Fibroblast of skin of abdomen (primary cell): Measurements from ENCODE around the gene TRERF1.

Experiments used
- DNase-seq: peaks from one replicate; pipeline ENCODE4 v3.0.0-alpha.2; 2013

The TRERF1 gene

DNA sequence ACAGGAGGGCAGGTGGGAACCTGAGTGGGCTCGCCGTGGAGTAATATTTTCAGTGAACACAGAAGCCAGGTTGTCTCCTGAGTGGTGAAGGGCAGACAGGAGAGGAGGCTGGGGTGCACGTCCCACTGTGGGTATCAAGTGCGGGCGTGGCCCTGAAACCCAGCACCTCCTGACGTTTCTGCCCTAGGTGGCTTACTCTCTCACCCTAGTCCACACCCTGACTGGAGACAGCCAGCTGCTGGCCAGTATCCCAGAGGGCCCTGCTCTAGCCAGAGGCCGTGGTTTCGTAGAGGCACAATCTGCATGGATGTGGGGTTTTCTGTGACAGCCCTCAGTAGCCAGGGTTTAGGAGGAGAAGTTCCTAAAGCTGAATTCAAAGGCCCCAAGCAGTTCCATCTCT is 86.7 kb downstream of the TRERF1 start:
- no peak for DNase-seq

DNA sequence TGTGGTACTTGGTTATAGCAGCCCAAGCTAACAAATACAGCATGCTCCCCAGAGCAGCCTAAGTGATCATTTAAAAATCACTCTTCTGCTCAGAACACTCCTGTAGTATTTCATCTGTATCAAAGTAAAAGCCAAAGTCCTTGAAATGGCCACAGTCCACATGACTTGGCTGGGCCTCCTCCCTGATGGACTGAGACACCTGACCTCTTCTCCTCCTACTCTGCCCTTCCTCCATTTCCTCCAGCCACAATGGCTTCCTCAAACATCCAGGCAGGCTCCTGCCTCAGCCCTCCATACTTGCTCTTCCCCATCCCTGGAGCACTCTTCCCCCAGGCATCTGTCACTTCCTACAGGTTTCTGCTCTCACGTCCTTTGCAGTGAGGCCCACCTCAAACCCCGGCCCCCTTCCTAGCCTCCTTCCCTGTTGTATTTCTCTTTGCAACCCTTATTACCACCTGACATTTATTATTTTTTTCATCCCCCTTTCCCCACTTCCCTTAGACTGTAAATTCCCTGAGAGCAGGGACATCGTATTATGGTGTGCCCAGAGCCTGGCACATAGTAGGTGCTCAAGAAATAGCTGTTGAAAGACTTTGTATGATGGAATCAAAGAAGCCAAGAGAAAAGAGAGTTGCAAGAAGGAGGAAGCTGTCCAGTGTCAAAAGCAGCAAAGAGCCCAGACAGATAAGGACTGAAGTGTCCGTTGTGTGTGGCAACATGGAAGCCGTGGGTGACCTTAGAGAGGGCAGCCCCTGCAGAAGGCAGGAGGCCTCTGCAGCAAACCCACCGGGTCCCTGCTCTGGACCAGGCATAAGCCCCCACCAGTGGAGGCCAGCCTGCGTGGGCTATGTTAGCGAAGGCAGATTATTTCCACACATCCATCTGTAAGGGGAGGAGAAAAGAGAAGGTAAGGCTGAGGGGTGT is 87.5 kb downstream of the TRERF1 start:
- DNase-seq: no peak

DNA sequence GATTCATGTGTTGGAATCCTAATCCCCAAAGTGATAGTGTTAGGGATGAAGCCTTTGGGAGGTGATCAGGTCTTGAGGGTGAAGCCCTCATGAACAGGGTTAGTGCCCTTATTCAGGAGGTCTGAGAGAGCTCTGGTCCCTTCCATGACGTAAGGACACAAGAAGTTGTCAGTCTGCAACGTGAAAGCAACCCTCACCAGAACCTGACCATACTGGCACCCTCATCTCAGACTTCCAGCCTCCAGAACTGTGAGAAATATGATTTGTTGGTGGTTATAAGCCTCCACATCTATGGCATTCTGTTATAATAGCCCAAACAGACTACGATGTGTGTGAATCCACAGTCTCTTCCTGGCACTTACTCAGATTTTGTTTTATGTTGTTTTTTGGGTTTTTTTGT is 90.7 kb downstream of the TRERF1 start:
- DNase-seq: no peak

DNA sequence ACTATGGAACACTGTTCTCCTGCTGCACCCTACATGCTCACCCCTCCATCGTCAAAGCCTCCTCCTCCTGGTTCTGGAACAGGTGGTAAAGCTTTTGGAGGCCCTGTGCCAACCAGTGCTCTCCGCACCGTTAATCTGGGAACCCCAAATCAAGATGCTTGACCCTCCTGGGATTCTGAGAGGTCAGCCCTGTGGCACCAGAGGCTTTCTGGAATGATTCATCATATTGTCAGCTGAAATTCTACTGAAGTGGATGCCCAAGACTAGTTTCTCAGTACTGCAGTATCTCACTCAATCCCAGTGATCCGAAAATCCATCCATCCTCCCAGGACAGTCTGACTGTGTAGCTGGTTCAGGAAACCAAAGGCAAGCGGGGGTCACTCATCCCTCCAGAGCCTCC is 92.7 kb downstream of the TRERF1 start:
- no peak for DNase-seq

DNA sequence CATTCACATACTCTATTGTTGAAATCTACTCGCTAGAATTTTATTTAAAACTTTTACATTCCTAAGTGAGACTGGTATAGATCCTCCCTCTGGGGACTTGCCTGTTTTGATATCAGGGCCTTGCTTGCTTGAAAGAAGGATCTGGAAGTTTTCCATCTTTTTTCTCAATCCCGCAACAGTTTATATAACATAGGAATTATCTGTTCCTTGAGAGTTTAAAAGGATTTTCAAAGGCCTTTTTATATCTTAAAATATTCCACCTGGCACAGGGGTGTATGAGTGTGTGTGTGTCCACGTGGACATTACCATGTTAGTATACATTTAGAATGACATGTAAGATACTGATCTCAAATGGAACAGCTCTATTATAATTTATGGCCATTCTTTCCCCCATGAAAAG is 96.3 kb downstream of the TRERF1 start:
- DNase-seq: no peak

DNA sequence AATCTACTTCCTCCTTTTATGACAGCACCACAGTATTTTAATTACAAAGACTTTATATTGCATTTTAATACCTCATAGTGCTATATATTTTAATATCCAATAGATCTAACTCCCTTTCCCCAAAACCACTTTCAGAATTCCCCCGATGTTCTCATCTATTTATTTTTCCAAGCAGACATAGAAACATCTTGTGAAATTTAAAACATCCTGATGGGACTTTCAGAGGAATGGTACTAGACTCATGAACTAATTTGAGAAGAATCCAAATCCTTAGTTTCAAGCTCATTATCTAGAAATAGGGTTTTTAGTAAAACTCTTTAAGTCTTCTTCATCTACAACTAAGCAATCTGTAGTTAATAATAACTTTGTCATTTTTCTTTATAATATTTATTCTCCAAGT is 97.0 kb downstream of the TRERF1 start:
- DNase-seq: peak; percentile 30

DNA sequence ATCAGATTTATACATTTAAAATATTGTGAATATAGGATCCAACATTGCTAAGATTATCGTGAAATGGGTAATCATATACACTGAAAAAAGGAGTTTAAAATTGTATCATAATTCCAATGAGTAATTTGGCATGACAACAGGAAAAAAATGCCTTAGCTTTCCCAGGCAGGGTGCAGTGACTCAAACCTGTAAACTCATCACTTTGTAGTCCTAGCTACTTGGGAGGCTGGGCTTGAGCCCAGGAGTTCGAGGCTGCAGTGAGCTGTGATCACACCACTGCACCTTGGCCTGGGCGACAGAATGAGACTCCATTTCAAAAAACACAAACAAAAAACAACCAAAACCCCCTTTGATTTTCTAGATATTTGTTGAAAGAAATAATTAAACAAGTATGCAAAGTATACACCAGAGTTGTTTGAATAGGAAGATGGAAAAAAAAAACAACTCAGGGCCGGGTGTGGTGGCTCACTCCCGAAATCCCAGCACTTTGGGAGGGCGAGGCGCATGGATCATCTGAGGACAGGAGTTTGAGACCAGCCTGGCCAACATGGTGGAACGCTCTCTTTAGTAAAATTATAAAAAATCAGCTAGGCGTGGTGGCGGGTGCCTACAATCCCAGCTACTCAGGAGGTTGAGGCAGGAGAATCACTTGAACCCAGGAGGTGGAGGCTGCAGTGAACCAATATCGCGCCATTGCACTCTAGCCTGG is 98.7 kb downstream of the TRERF1 start:
- peak; percentile 70 for DNase-seq

DNA sequence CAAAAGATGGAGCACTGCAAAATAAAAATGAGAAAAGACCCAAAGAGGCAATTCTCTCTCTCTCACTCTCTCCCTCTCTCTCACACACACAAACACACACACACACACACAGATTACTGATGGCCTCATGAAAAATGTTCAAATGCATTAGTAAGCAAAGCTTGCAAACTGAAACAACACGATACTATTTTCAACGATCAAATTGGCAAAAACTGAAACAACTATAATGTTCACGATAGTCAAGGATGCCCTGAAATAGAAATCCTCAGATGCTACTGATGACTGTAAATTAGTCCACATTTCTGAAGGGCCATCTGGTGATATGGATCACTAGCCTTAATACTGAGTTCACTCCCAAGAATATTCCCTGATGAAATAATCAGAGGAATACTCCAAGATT is 100.8 kb downstream of the TRERF1 start:
- no peak for DNase-seq

DNA sequence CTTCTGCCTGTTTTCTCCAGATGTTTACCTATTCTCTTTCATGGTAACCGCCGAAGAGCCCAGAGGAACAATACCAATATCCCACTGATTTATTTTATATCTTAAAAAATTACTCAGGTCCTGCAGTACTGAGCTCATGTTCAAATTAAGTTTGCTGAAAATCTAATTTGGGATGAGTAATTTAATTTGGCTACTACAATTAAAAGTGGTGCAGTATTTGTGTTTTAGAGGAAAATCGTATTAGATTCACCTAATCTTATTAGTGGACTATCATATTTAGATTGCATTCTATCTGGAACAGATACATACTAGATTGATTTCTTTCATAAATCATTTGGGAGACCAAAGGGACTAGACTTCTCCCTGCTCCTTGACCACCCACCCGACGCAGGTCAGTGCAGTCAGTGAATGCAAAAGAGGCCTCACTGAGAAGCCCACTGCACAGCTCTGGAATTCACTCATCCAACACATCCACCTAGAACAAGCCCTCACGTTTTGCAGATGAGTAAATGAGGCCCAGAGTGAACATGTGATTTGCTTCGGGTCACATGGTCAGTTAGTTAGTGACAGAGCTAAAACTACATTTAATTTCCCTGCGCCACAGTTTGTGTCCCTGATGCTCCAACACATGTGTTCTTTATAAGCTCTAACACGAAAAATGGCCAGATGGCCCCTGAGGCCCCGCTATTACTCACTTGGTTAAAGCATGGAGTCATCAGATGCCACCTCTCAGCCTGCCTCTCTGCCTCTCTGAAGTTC is 101.8 kb downstream of the TRERF1 start:
- DNase-seq: peak; percentile 52

DNA sequence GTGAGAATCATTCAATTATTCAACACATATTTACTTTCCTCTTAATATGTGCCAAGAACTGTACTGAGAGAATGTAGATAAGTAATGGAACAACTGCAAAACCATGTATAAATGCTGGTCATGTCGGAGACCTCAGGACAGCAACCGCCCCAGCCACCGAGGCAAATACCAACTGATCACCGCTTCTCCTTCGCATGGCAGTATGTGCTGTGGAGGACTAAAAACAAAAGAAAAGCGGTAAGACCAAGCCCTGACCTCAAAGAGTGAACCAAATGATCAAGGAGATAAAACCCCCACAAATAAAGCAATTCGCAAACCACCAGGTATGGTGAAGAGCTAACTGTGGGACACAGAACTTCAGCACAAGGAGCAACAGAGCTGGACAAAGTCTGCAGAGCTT is 104.3 kb downstream of the TRERF1 start:
- DNase-seq: no peak

DNA sequence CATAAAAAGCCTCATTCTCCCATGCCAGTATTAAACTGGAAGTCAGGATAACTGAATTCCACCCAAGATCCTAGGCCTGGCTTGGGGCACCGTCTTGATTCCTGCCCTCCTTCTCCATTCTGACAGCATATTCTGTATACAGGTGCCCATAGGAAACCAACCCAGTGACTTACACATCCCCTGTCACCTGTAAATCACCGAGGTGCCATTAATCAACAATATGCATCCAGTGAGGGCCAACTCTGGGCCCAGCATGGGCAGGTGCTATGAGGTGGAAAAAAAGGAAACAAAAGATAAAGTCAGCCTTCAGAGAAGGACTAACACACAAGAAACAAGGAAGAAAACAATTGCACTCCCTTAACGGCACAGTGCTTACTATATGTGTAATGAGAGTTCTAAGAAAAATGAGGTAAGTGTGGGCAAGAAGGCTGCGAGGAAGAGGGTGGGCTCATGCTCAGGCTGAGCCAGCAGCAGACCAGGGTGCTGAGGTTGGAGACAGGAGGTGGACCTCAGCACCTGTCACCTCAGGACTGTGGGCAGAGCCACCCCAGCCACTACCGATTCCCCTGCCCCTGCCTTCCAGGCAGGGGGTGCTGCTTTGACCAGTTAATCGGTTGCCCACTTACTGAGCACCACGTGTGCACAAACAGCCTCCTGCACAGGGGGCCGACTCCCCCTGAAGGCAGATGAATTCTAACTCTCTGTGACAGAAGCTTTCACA is 105.9 kb downstream of the TRERF1 start:
- DNase-seq: no peak

DNA sequence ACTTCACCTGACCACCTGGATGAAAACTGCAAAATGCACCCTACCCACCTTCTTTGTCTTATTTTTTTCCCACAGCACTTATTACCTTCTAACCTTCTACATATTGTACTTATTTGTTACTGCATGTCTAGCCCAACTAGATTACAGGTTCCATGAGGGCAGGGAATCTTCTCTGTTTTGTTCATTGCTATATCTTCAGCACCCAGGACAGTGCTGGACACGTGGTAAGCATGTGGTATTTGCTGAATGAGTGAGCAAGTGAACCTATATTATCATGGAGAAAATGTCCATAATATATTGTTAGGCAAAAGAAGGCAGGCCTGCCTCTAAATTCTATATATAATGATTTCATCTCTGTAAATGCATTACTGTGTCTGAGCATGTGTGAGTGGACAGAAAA is 107.0 kb downstream of the TRERF1 start:
- no peak for DNase-seq

DNA sequence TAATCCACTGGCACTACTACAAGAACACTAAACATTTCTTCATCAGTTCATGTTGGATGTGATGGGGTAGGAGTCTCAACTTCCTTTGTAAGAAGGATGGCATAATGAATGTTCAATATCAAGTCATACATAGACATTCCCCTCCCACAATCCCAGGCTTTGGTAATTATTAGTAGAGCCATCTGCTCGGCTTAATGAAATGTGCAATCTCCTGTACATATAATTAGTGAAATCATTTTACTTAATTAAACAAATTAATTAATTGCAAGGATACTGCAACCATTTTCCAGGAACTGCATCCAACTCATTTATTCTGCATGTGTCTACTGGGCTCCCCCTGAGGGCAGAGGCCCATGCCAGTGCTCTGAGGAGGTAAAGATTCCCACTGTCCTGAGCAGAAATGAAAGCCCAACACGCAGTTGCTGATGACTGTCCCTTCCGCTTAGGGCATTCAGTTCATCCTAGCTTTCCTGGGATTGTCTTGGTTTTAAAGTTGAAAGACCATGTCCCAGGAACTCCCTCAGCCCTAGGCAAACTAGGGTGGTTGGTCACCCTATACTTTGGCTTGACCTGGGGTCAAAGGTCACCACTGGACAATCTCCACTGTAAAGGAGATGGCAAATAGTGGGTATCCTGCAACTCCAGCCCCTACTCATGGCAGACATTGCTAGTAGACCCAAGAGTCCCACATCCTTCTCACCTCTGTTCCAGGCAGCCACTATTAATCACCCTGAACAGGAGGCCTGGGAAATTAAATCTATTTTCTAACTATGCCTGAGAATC is 109.8 kb downstream of the TRERF1 start:
- DNase-seq: no peak

DNA sequence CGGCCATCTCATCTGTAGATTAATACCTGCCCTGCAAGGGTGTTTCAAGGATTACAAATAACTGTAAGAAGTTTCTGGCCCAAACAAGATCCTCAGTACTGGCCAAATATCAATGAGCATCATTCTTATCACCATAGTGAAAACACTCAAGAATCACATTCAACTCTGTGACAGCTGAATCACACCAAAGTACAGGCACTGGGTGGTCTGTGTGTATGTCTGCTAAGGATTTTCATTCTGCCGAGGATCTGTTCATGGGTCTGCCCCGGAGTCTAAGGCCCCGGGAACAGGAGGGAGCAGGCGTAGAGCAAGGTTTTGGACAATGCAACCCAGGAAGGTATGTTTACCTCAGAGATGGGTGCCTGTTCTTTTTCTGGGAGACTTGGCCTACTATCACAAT is 110.5 kb downstream of the TRERF1 start:
- DNase-seq: no peak

DNA sequence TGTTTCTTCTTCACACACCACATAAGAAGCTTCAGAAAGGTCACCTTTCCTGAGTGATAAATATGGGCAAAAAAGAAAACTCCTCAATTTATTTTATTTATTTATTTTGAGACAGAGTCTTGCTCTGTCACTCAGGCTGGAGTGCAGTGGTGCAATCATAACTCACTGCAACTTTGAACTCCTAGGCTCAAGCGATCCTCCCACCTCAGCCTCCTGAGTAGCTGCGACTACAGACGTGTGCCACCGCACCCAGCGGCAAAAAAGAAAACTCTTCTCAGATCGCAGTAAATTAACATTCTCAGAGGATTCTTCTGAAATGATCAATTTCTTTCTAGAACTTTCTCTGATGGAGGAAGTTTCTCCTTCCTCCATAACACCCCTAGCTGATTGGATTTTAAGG is 111.2 kb downstream of the TRERF1 start:
- no peak for DNase-seq

DNA sequence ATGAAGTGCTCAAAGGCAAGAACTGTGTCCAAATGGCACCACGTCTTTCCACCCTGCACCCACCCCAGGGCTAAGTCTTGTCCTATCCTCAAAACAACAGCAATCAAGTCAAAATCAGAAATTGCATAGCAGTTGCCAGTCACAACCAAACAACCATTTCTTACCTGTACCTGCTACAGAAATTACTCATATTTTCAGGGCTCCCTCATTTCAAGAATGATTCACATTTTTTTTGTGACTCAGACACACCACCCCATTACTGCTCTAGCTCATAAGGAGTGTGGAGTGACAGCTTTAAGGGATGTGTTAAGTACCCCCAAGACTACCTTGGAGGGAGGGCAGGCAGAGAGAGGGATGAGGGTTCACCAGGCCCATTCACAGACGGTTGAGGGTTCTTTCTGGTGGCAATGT is 111.7 kb downstream of the TRERF1 start:
- DNase-seq: no peak

DNA sequence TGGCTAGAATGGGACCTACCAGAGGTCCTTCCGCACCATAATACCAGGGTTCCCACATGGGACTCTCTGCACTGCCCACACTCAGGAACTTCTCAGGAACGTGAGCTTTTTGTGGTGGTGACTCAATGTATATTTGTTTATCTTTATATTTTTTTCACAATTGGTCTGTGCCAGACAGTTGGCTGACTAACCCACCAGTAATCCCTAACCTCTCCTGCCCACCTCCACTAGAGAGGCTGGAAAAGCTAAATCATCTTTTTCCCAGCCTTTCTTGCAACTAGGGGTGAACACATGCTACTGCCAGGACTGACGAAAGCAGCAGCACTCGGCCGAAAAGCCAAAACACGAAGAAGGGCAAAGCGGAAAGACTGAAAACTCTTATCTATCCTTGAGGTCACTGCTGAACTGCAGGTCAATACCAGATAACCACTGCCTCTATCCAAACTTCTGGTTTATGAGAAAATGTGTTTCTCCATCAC is 112.9 kb downstream of the TRERF1 start:
- peak; percentile 96 for DNase-seq

DNA sequence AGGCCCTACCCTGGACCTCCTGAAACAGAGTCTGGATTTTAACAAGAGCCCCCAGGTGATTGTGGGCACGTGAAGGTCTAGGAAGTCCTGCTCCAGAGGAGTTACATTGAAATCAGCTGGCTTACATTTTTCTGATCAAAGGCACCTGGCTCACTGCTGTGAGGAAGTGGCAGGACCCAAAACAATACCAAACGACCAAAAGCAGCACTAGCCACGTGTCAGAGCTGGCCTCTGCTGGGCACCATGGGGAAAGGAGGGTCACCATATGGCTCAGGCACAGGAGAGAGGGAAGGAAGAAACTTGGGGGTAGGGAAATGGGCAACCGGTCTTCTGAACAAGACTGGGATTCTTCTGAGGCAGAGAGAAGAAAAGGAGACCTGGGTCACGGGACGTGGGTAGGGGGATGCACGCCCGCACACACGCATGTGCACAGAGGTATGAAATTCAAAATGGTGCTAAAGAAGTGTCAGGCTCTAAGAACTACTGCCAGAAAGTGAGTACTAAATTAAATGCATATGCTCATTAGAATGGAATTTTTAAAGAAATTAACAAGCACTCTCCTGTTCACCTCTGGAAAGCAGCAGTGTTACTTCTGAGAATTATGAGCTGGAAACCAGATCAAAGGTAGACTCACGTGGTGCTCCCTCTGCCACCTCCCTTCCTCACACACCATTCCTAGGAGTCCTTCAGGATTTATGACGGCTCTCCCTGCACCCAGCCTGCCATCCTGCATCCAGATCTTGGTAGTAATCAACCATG is 113.6 kb downstream of the TRERF1 start:
- no peak for DNase-seq

DNA sequence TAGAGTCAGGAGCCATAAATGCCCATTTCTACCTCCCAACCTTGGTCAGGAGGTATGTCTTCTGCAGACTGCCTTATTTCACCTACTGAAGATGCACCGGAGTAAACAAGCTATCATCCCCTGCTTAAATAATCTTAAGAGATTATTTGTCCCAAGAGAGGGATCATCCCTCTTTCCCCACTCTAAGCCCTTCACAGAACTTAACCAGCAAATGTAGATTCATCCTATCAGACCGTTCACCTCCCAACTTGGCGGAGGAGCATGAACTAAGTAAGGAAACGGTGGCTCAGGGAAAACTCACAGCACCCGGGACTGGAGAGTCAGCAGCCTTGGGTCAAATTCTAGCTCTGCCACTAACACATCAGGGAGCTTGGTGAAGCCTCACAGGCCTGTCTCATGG is 115.3 kb downstream of the TRERF1 start:
- no peak for DNase-seq

DNA sequence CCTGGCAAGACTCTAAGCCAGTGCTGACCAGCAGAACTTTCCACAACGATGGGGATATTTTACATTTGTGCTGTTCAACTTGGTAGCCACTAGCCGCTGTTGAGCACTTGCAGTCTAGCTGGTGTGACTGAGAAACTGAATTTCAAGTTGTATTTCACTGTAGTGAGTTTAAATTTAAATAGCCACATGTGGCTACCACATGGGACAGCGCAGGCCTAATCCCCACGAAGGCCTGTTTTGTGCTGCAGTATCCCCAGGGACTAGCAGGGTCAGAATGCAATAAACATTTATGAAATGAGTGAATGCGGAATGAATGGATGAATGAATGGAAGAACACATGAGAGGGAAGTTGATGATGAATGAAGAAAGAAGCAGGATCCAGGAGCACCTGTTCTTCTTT is 115.8 kb downstream of the TRERF1 start:
- DNase-seq: peak; percentile 41

DNA sequence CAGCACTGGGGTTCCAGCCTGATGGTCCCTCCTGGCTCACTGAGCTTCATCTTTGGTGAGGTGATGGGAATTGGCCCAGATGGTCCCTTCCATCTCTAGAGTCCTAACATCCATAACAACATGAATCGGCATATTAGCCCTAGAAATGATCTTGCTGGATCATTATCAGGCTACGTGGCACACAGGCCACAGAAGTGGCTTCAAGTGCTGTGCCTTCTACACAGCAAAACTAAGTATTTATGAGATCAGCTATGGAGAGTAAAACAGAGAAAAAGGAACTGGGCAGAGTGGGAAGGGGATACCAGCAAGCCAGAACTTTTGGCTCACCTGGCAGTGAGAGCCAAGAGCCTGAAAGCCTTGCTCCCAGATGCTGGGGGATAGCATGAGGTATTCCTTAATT is 116.9 kb downstream of the TRERF1 start:
- DNase-seq: no peak
